Measurements from ENCODE around the gene DIPK2A. TPM values are rescaled to one million over a fixed set of nuclear protein-coding genes. Genes with fewer than 3 reads are reported as not detected.

Gene DIPK2A
- total RNA-seq, 2 donors from 2014 or later = 19.3 to 58.8 TPM

DNA sequence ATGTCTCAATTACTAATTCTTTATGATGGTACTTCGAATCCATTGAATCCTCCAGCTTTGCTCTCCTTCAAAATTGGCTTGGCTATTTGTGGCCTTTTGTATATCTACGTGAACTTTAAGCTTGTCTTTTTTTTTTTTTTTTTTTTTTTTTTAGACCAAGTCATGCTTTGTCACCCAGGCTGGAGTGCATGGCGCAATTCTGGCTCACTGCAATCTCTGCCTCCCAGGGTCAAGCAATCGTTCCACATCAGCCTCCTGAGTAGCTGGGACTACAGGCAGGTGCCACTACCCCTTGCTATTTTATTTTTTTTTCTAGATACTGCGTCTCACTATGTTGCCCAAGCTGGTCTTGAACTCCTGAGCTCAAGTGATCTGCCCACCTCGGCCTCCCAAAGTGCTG lies 7.7 kb upstream of the DIPK2A start:
- WGBS = 76% methylated on average over 6 of the region's 6 CpGs
- H3K4me3 ChIP-seq = no peak overlapping the region
- DNase-seq (ENCODE audit: low spot score) = no peak
- no peaks in the 10 kb centered on the region for H3K9me3 ChIP-seq
- no peaks in the 10 kb centered on the region for H3K4me1 ChIP-seq (replicated peaks)
- no peak overlapping the region for H3K27ac ChIP-seq
- intact Hi-C loops (cut with DNase I) = no loop called here
- no peaks in the 10 kb centered on the region for H3K27me3 ChIP-seq (replicated peaks; ENCODE audit: insufficient read depth)
- TF ChIP-seq POLR2AphosphoS5 (IDR thresholded peaks at IDR 0.05) (no peak), POLR2A (IDR thresholded peaks at IDR 0.05) (no peak)
- TF ChIP-seq, protein P1, sequence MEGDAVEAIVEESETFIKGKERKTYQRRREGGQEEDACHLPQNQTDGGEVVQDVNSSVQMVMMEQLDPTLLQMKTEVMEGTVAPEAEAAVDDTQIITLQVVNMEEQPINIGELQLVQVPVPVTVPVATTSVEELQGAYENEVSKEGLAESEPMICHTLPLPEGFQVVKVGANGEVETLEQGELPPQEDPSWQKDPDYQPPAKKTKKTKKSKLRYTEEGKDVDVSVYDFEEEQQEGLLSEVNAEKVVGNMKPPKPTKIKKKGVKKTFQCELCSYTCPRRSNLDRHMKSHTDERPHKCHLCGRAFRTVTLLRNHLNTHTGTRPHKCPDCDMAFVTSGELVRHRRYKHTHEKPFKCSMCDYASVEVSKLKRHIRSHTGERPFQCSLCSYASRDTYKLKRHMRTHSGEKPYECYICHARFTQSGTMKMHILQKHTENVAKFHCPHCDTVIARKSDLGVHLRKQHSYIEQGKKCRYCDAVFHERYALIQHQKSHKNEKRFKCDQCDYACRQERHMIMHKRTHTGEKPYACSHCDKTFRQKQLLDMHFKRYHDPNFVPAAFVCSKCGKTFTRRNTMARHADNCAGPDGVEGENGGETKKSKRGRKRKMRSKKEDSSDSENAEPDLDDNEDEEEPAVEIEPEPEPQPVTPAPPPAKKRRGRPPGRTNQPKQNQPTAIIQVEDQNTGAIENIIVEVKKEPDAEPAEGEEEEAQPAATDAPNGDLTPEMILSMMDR (IDR thresholded peaks at IDR 0.05) = no peak
- no peaks in the 10 kb centered on the region for H3K36me3 ChIP-seq

DNA sequence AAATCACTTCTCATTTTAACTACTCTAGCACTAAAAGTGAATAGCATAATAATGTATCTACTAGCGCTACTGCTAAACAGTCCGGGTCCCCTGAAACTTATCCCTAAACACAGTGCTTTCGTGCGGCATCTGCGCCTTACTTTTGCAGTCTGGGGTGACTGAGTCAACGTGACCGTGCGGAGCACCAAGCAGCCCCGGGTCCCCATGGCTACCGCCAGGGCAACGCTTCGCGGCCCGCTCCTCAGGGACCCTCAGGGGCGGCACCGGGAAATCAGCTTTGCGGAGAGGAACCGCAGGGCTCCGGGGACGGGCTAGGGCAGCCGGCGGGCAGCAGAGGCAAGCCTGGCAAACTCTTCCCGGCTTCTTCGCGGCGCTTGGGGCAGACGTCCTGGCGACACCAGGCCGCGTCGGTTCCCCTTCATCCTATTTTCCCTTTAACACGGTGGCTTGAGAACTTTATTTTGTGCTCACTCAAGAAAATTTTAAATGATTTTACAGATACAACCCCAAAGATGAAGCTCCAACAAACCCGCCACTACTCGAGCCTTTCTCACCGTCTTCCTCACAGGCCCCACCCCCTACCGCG lies 757 bp upstream of the DIPK2A start:
- Histone ChIP-seq H3K4me1 (replicated peaks) (no peaks in the 10 kb centered on the region), H3K4me3 (peak overlapping the region; percentile 74 to 78), H3K27ac (peak overlapping the region; percentile 97 to 98), H3K27me3 (replicated peaks; ENCODE audit: insufficient read depth) (no peaks in the 10 kb centered on the region), H3K36me3 (no peaks in the 10 kb centered on the region), H3K9me3 (no peaks in the 10 kb centered on the region)
- no peak for DNase-seq (ENCODE audit: low spot score)
- TF ChIP-seq, protein P1 (IDR thresholded peaks at IDR 0.05) = peak in 1 of 4 experiments; percentile 42
- TF ChIP-seq POLR2A (IDR thresholded peaks at IDR 0.05) = peak; percentile 11
- peak; percentile 3 for TF ChIP-seq POLR2AphosphoS5 (IDR thresholded peaks at IDR 0.05)
- WGBS = 0% methylated on average over 37 of the region's 37 CpGs
- intact Hi-C loops (cut with DNase I) = loop anchor here (10.0 kb wide), 1 partner anchor 804 kb away; no protein-coding TSS in a partner anchor

DNA sequence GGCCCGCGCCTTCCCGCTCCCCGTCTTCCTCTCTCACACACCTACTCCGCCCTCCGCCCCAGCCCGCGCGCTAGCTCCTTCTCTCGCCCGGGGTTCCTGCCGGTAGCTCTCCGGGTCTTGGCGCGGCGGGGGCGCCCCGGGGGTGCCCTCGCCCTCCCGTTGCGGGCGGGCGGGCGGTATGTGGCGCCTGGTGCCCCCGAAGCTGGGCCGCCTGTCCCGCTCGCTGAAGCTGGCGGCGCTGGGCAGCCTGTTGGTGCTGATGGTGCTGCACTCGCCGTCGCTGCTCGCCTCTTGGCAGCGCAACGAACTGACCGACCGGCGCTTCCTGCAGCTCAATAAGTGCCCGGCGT lies 507 bp downstream of the DIPK2A start:
- Histone ChIP-seq H3K9me3 (no peaks in the 10 kb centered on the region), H3K36me3 (no peaks in the 10 kb centered on the region), H3K4me3 (peak overlapping the region; percentile 74 to 78), H3K27ac (peak overlapping the region; percentile 97 to 98), H3K4me1 (replicated peaks) (no peaks in the 10 kb centered on the region), H3K27me3 (replicated peaks; ENCODE audit: insufficient read depth) (no peaks in the 10 kb centered on the region)
- DNase-seq (ENCODE audit: low spot score) = no peak
- intact Hi-C loops (cut with DNase I) = loop anchor here (10.0 kb wide), 1 partner anchor 803 kb away; no protein-coding TSS in a partner anchor
- TF ChIP-seq POLR2A (IDR thresholded peaks at IDR 0.05) (no peak), POLR2AphosphoS5 (IDR thresholded peaks at IDR 0.05) (no peak)
- TF ChIP-seq, protein P1 (IDR thresholded peaks at IDR 0.05) = no peak
- 0% methylated on average over 39 of the region's 42 CpGs for WGBS

DNA sequence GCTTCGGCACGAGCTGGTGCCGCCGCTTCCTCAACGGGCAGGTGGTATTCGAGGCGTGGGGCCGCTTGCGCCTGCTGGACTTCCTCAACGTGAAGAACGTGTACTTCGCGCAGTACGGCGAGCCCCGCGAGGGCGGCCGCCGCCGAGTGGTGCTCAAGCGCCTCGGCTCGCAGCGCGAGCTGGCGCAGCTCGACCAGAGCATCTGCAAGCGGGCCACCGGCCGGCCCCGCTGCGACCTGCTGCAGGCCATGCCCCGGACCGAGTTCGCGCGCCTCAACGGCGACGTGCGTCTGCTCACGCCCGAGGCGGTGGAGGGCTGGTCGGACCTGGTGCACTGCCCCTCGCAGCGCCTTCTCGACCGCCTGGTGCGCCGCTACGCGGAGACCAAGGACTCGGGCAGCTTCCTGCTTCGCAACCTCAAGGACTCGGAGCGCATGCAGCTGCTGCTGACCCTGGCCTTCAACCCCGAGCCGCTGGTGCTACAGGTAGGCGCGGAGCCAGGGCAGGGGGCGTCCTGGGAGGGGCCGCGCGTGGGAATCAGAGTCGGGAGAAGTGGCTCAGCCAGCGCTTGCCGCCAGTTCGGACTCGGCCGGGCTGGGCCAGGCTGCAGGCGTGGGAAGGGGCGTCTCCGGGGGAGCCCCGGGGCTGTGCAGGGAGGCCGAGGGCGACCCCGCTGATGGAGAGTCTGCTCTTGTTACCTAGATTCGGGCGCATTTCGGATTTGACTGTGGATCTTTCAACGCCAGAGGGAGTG lies 1.1 kb downstream of the DIPK2A start:
- Histone ChIP-seq H3K27ac (peak overlapping the region; percentile 97 to 98), H3K4me1 (replicated peaks) (no peaks in the 10 kb centered on the region), H3K27me3 (replicated peaks; ENCODE audit: insufficient read depth) (no peaks in the 10 kb centered on the region), H3K9me3 (no peaks in the 10 kb centered on the region), H3K4me3 (peak overlapping the region; percentile 74 to 78), H3K36me3 (no peaks in the 10 kb centered on the region)
- TF ChIP-seq, protein P1 (IDR thresholded peaks at IDR 0.05) = peak in 2 of 4 experiments; percentile 49 to 55
- TF ChIP-seq POLR2AphosphoS5 (IDR thresholded peaks at IDR 0.05) = no peak
- intact Hi-C loops (cut with DNase I) = loop anchor here (10.0 kb wide), 1 partner anchor 802 kb away; no protein-coding TSS in a partner anchor
- DNase-seq (ENCODE audit: low spot score) = peak; percentile 56
- under 1% methylated on average over 51 of the region's 83 CpGs for WGBS
